GM18858 (cell line): Measurements from ENCODE around the gene MS4A15.
"Not testable (repeated sequence)": the region's sequence is repeated elsewhere in the genome, so short reads cannot be mapped to it uniquely, and the experiment has no call there.

Experiments
- ATAC-seq: cut with Tn5 transposase; IDR thresholded peaks from one replicate; pipeline ENCODE4 v1.9.1; 2021; ENCODE audit not compliant: unreplicated experiment

MS4A15 gene

GRCh38 chr11:60756307-60757032 is at the start of gene MS4A15:
TSS of gene MS4A15 (plus strand) at chr11:60756867. CDS start at chr11:60763734, 6,867 bp downstream.
- ATAC-seq = no peak

GRCh38 chr11:60706931-60707330 is 49.7 kb upstream of the MS4A15 start:
- ATAC-seq = no peak

GRCh38 chr11:60710482-60710881 is 46.2 kb upstream of the MS4A15 start:
- no peak for ATAC-seq

GRCh38 chr11:60711276-60711675 is 45.4 kb upstream of the MS4A15 start:
- no peak for ATAC-seq

GRCh38 chr11:60713423-60713822 is 43.2 kb upstream of the MS4A15 start:
- not testable (repeated sequence) for ATAC-seq

GRCh38 chr11:60717956-60718355 is 38.7 kb upstream of the MS4A15 start:
- ATAC-seq = no peak

GRCh38 chr11:60718524-60719316 is 37.9 kb upstream of the MS4A15 start:
- no peak for ATAC-seq

GRCh38 chr11:60719391-60719790 is 37.3 kb upstream of the MS4A15 start:
- ATAC-seq = no peak

GRCh38 chr11:60720460-60720859 is 36.2 kb upstream of the MS4A15 start:
- no peak for ATAC-seq

GRCh38 chr11:60724420-60724819 is 32.2 kb upstream of the MS4A15 start, which contains the start of gene MS4A18:
TSS of gene MS4A18 (plus strand) at chr11:60724720.
- ATAC-seq = no peak

GRCh38 chr11:60725592-60725991 is 31.1 kb upstream of the MS4A15 start:
- ATAC-seq = no peak

GRCh38 chr11:60731586-60731985 is 25.1 kb upstream of the MS4A15 start:
- ATAC-seq = no peak

- no peak for ATAC-seq
These were observed 22.4 kb upstream of the MS4A15 start for GRCh38 chr11:60734279-60734678.

- no peak for ATAC-seq
These were observed 17.6 kb upstream of the MS4A15 start for GRCh38 chr11:60739114-60739513.

GRCh38 chr11:60740573-60740972 is 16.1 kb upstream of the MS4A15 start:
- ATAC-seq = no peak

- ATAC-seq = no peak
These were observed 15.2 kb upstream of the MS4A15 start for GRCh38 chr11:60741421-60741820.

- ATAC-seq = no peak
These were observed 13.6 kb upstream of the MS4A15 start for GRCh38 chr11:60743058-60743457.

- ATAC-seq = no peak
These were observed 12.6 kb upstream of the MS4A15 start for GRCh38 chr11:60744114-60744513.

GRCh38 chr11:60747359-60747873 is 9.3 kb upstream of the MS4A15 start:
- no peak for ATAC-seq

GRCh38 chr11:60748225-60748624 is 8.4 kb upstream of the MS4A15 start:
- ATAC-seq = no peak

- ATAC-seq = no peak
These were observed 7.8 kb upstream of the MS4A15 start for GRCh38 chr11:60748821-60749220.

GRCh38 chr11:60750911-60751310 is 5.8 kb upstream of the MS4A15 start:
- no peak for ATAC-seq
